A549 (cell line): Measurements from ENCODE around the gene UGT1A7. TPM values are rescaled to one million over a fixed set of nuclear protein-coding genes. Genes with fewer than 3 reads are reported as not detected.

Source experiments
- ATAC-seq, 2 experiments: fragments of 200-7000 bp in 1 of 2; fragments of >200 bp in 1 of 2; cut with Nextera tagmentation in 1 of 2; cut with Tn5 transposase in 1 of 2; 3 replicates each; pipeline versions ENCODE4 v1.8.0 to v1.9.1; 2018 to 2020; ENCODE audit warnings: mild to moderate bottlenecking in 1 of 2, moderate library complexity in 1 of 2
- CTCF ChIA-PET: fragments of 300-600 bp; sonication (Branson Sonifier 250); formaldehyde crosslinking; extraction: SDS; loops from one replicate; lab custom pipeline; 2021; ENCODE audit warnings: antibody characterized with exemption, inconsistent platforms; lab: Yijun Ruan, JAX
- POLR2A ChIA-PET: fragments of 350-600 bp; formaldehyde crosslinking; extraction: SDS; loops from one replicate; lab custom pipeline; 2021; ENCODE audit warnings: antibody characterized with exemption, inconsistent platforms; lab: Yijun Ruan, JAX
- DNase-seq, 2 experiments: peaks; one replicate each; pipeline versions ENCODE4 v3.0.0 to v3.0.0-alpha.2; 2011 to 2016; ENCODE audit warnings: low read depth in 1 of 2, low spot score in 1 of 2
- FAIRE-seq: peaks from 2 replicates; lab custom pipeline; 2011; peaks lifted over from hg19 to GRCh38; lab: Jason Lieb, UNC
- H3K27ac ChIP-seq, 2 experiments: fragments of >200 bp; sonication (Bioruptor Twin); formaldehyde crosslinking; 3 replicates each; pipeline ENCODE4 v1.5.1; 2016 to 2017
- H3K4me1 ChIP-seq: fragments of >200 bp; sonication (Bioruptor Twin); formaldehyde crosslinking; 3 replicates; pipeline ENCODE4 v1.6.1; 2016
- H3K4me2 ChIP-seq: fragments of >200 bp; sonication (Bioruptor Twin); formaldehyde crosslinking; 3 replicates; pipeline ENCODE4 v1.6.1; 2016
- H3K4me3 ChIP-seq: fragments of >200 bp; sonication (Bioruptor Twin); formaldehyde crosslinking; 3 replicates; pipeline ENCODE4 v1.5.1; 2016
- H3K9me3 ChIP-seq: fragments of >200 bp; sonication (Bioruptor Twin); formaldehyde crosslinking; 3 replicates; pipeline ENCODE4 v1.6.1; 2016
- BHLHE40 ChIP-seq: IDR thresholded peaks from 2 replicates; pipeline ENCODE4 v1.6.1; 2012; ENCODE audit warnings: low read depth, low read length, inconsistent platforms
- CBX2 ChIP-seq: fragments of 200-600 bp; sonication (generic); IDR thresholded peaks from 2 replicates; pipeline ENCODE4 v1.6.1; 2016; ENCODE audit warnings: low read depth, mild to moderate bottlenecking, borderline replicate concordance
- CEBPB ChIP-seq, 2 experiments: fragments of >200 bp in 1 of 2; sonication (Bioruptor Twin) in 1 of 2; formaldehyde crosslinking in 1 of 2; IDR thresholded peaks; 2 replicates each; pipeline ENCODE4 v1.6.1; 2012 to 2016
- EHF ChIP-seq: fragments of 250-450 bp; sonication (Bioruptor Pico); IDR thresholded peaks from 2 replicates; pipeline ENCODE4 v1.5.0; 2020; ENCODE audit warnings: mild to moderate bottlenecking
- ELK1 ChIP-seq: fragments of 150-350 bp; IDR thresholded peaks from 2 replicates; pipeline ENCODE4 v1.6.1; 2014; ENCODE audit warnings: low read depth, mild to moderate bottlenecking, low read length
- ESRRA ChIP-seq: fragments of 150-350 bp; IDR thresholded peaks from 2 replicates; pipeline ENCODE4 v1.6.1; 2014; ENCODE audit warnings: mild to moderate bottlenecking, low read length, borderline replicate concordance
- FOSL2 ChIP-seq, 2 experiments: fragments of 450-650 bp in 1 of 2; fragments of >200 bp in 1 of 2; sonication (Bioruptor Twin) in 1 of 2; formaldehyde crosslinking; IDR thresholded peaks; 2 replicates each; pipeline versions ENCODE4 v1.5.0 to v1.6.1; 2016 to 2020; ENCODE audit warnings: mild to moderate bottlenecking in 1 of 2, moderate library complexity in 1 of 2
- HDAC2 ChIP-seq: fragments of 200-600 bp; sonication (generic); IDR thresholded peaks from 2 replicates; pipeline ENCODE4 v1.6.1; 2016
- HES2 ChIP-seq: fragments of >200 bp; sonication (Bioruptor Twin); formaldehyde crosslinking; IDR thresholded peaks from 2 replicates; pipeline ENCODE4 v1.6.1; 2016
- HOXB5 ChIP-seq: fragments of 250-450 bp; sonication (Bioruptor Pico); IDR thresholded peaks from 2 replicates; pipeline ENCODE4 v1.5.0; 2020; ENCODE audit warnings: mild to moderate bottlenecking, moderate library complexity
- KDM1A ChIP-seq: fragments of 200-600 bp; sonication (generic); IDR thresholded peaks from 2 replicates; pipeline ENCODE4 v1.6.1; 2016; ENCODE audit warnings: low read depth, mild to moderate bottlenecking
- KDM5A ChIP-seq: fragments of 200-600 bp; sonication (generic); IDR thresholded peaks from 2 replicates; pipeline ENCODE4 v1.6.1; 2016; ENCODE audit warnings: antibody characterized with exemption, mild to moderate bottlenecking
- NPAS2 ChIP-seq: fragments of 250-450 bp; sonication (Bioruptor Pico); IDR thresholded peaks from 2 replicates; pipeline ENCODE4 v1.8.0; 2022; ENCODE audit warnings: mild to moderate bottlenecking, moderate library complexity, borderline replicate concordance
- NR3C1 ChIP-seq: fragments of >200 bp; sonication (Bioruptor Twin); formaldehyde crosslinking; IDR thresholded peaks from 3 replicates; pipeline ENCODE4 v1.6.1; 2017
- RARB ChIP-seq: fragments of 250-450 bp; sonication (Bioruptor Pico); IDR thresholded peaks from 2 replicates; pipeline ENCODE4 v1.8.0; 2021; ENCODE audit warnings: mild to moderate bottlenecking, moderate library complexity
- RCOR1 ChIP-seq: fragments of 150-350 bp; IDR thresholded peaks from 2 replicates; pipeline ENCODE4 v1.6.1; 2014; ENCODE audit warnings: antibody characterized with exemption, low read length, low read depth
- RFX5 ChIP-seq: fragments of 450-650 bp; IDR thresholded peaks from 2 replicates; pipeline ENCODE4 v1.7.1; 2014; ENCODE audit warnings: antibody characterized with exemption, mild to moderate bottlenecking, moderate library complexity
- SMC3 ChIP-seq: fragments of >200 bp; sonication (Bioruptor Twin); formaldehyde crosslinking; IDR thresholded peaks from 3 replicates; pipeline ENCODE4 v1.6.1; 2018; ENCODE audit warnings: inconsistent platforms
- SREBF2 ChIP-seq: fragments of 450-650 bp; IDR thresholded peaks from 2 replicates; pipeline ENCODE4 v1.6.1; 2014; ENCODE audit warnings: mild to moderate bottlenecking, moderate library complexity
- TFCP2L1 ChIP-seq: fragments of 250-450 bp; sonication (Bioruptor Pico); IDR thresholded peaks from 2 replicates; pipeline ENCODE4 v1.5.0; 2021; ENCODE audit warnings: mild to moderate bottlenecking
- ZFP36 ChIP-seq: fragments of 450-650 bp; IDR thresholded peaks from 2 replicates; pipeline ENCODE4 v1.6.1; 2014; ENCODE audit warnings: borderline replicate concordance; ENCODE audit not compliant: partially characterized antibody
- WGBS: methylation state at CpG from one replicate; pipeline ENCODE4 v1.1.6; 2017; ENCODE audit errors: missing lambda C conversion rate; 5-methylcytosine and 5-hydroxymethylcytosine counted together
- polyA plus RNA-seq, 4 experiments: library from polyadenylated mRNA; depleted of rRNA in 3 of 4; stranded (reverse); fragments of >200 nt; fragmentation: RNase III in 1 of 4; extraction: RNeasy Plus Mini Kit Qiagen cat#74134 plus additional on column Dnase treatment in 1 of 4; gene quantifications; 2 replicates in 3 of 4; 3 replicates in 1 of 4; pipeline ENCODE4 v1.2.3, GENCODE V29; 2011 to 2017

UGT1A7 gene
- polyA plus RNA-seq, 2 of the 4 experiments (the other 2 are of a cell fraction), result 8.9 to 9.8 TPM

- CTCF ChIA-PET, result no interaction called here
- peak overlapping the region in 1 of 2 experiments; percentile 13; a peak in 2 of 6 replicates for H3K27ac ChIP-seq
- no peak overlapping the region for H3K4me3 ChIP-seq
- DNase-seq (no peak), ATAC-seq (no peak)
- H3K9me3 ChIP-seq, result no peaks in the 10 kb centered on the region
- H3K4me1 ChIP-seq, result no peaks in the 10 kb centered on the region
- 91% methylated on average over 7 of the region's 7 CpGs for WGBS
- POLR2A ChIA-PET, result no interaction called here
- no peak overlapping the region for H3K4me2 ChIP-seq
- TF ChIP-seq HDAC2, result no peak
- TF ChIP-seq, all 56 proteins: peak for 0
- no peak for FAIRE-seq
Measured at GRCh38 chr2:233792720-233793119, 111.0 kb downstream of the UGT1A7 start.

- WGBS, result 83% methylated on average over 13 of the region's 18 CpGs
- no peak overlapping the region for H3K4me3 ChIP-seq
- peak overlapping the region in 1 of 2 experiments; percentile 13; a peak in 2 of 6 replicates for H3K27ac ChIP-seq
- H3K4me1 ChIP-seq, result no peaks in the 10 kb centered on the region
- ChIA-PET CTCF (interaction anchor here (0.5 to 1.6 kb wide), 3 partner anchors 23 to 44 kb away, joined by 3 read pairs; no protein-coding TSS in a partner anchor), POLR2A (no interaction called here)
- no peaks in the 10 kb centered on the region for H3K9me3 ChIP-seq
- TF ChIP-seq HES2 (no peak), HOXB5 (CRISPR knock-in tag) (no peak), EHF (CRISPR knock-in tag) (no peak), TFCP2L1 (no peak), RCOR1 (no peak), HDAC2 (no peak), SMC3 (no peak), BHLHE40 (no peak), CBX2 (no peak)
- no peak for ATAC-seq
- DNase-seq, result no peak
- H3K4me2 ChIP-seq, result no peak overlapping the region
- no peak for FAIRE-seq
Measured at GRCh38 chr2:233793465-233794127, 111.9 kb downstream of the UGT1A7 start.

GRCh38 chr2:233794128-233794658 lies 112.5 kb downstream of the UGT1A7 start:
- H3K4me3 ChIP-seq, result no peak overlapping the region
- DNase-seq, result no peak
- no peaks in the 10 kb centered on the region for H3K4me1 ChIP-seq
- CTCF ChIA-PET, result interaction anchor here (0.5 to 1.6 kb wide), 4 partner anchors 22 to 56 kb away, joined by 3 read pairs; no protein-coding TSS in a partner anchor
- WGBS, result 80% methylated on average over 8 of the region's 17 CpGs
- no peaks in the 10 kb centered on the region for H3K9me3 ChIP-seq
- no peak for FAIRE-seq
- H3K27ac ChIP-seq, result peak overlapping the region in 1 of 2 experiments; percentile 22; a peak in 1 of 6 replicates
- no peak for ATAC-seq
- POLR2A ChIA-PET, result no interaction called here
- H3K4me2 ChIP-seq, result no peak overlapping the region
- TF ChIP-seq NPAS2 (CRISPR knock-in tag), result no peak
- TF ChIP-seq NR3C1, result no peak
- no peak for TF ChIP-seq KDM1A
- TF ChIP-seq HDAC2, result no peak

- Histone ChIP-seq H3K4me3 (no peak overlapping the region), H3K27ac (peak overlapping the region in 1 of 2 experiments; percentile 47; a peak in 1 of 6 replicates), H3K4me2 (no peak overlapping the region), H3K4me1 (no peaks in the 10 kb centered on the region), H3K9me3 (no peaks in the 10 kb centered on the region)
- ATAC-seq, result no peak
- POLR2A ChIA-PET, result no interaction called here
- no peak for FAIRE-seq
- TF ChIP-seq ELK1 (no peak), KDM5A (no peak), EHF (CRISPR knock-in tag) (no peak), TFCP2L1 (no peak), CEBPB (IDR thresholded peaks at IDR 0.05) (no peak), ESRRA (no peak), HOXB5 (CRISPR knock-in tag) (no peak), SMC3 (no peak), SREBF2 (no peak), BHLHE40 (no peak), RARB (CRISPR knock-in tag) (no peak), FOSL2 (IDR thresholded peaks at IDR 0.05) (no peak), FOSL2 (CRISPR knock-in tag; IDR thresholded peaks at IDR 0.05) (no peak), ZFP36 (no peak), RFX5 (no peak), CBX2 (no peak)
- DNase-seq, result no peak
- 93% methylated on average over 13 of the region's 13 CpGs for WGBS
- CTCF ChIA-PET, result interaction anchor here (0.8 to 1.2 kb wide), 3 partner anchors 8 to 352 kb away, joined by 3 to 4 read pairs (median 4); no protein-coding TSS in a partner anchor
Measured at GRCh38 chr2:233795735-233796171, 114.1 kb downstream of the UGT1A7 start.
